ENCODE measurements around the gene KCTD17. TPM values are rescaled to one million over a fixed set of nuclear protein-coding genes. Genes with fewer than 3 reads are reported as not detected.

KCTD17 gene
- total and polyA plus RNA-seq, 10 donors, result 10.7 to 27.5 (median 17.3) TPM

GRCh38 chr22:37080838-37081237 is 29.3 kb downstream of the KCTD17 start:
- TF ChIP-seq CTCF (IDR thresholded peaks at IDR 0.05 in 8 of 11, conservative IDR thresholded peaks at IDR 0.05 in 3 of 11) (no peak), POLR2AphosphoS5 (IDR thresholded peaks at IDR 0.05) (no peak)
- no peak for DNase-seq
- Histone ChIP-seq H3K9me3 (no peaks in the 10 kb centered on the region), H3K4me1 (peaks cover 11 to 28% (median 23%) of the 10 kb centered on the region in 6 donors), H3K4me3 (no peak overlapping the region), H3K27me3 (replicated peaks in 1 of 7) (peaks cover 0 to 43% (median 0%) of the 10 kb centered on the region in 7 donors), H3K27ac (no peak overlapping the region), H3K36me3 (no peaks in the 10 kb centered on the region)
- intact Hi-C loops (cut with DNase I; ENCODE audit: low total_unique reads), result no loop called here
- WGBS, 5 donors, result 88 to 96% (median 93%) methylated on average over 11 to 12 of the region's 12 CpGs

- H3K4me1 ChIP-seq, result peaks cover 11 to 28% (median 23%) of the 10 kb centered on the region in 6 donors
- no peak for DNase-seq
- no peak overlapping the region for H3K4me3 ChIP-seq
- intact Hi-C loops (cut with DNase I; ENCODE audit: low total_unique reads), result no loop called here
- H3K36me3 ChIP-seq, result no peaks in the 10 kb centered on the region
- H3K27ac ChIP-seq, result no peak overlapping the region
- TF ChIP-seq CTCF (IDR thresholded peaks at IDR 0.05 in 8 of 11, conservative IDR thresholded peaks at IDR 0.05 in 3 of 11), result no peak
- TF ChIP-seq POLR2AphosphoS5 (IDR thresholded peaks at IDR 0.05), result no peak
- no peak for TF ChIP-seq POLR2A (IDR thresholded peaks at IDR 0.05)
- H3K27me3 ChIP-seq (replicated peaks in 1 of 7), result peaks cover 0 to 43% (median 0%) of the 10 kb centered on the region in 7 donors
- WGBS, 5 donors, result 73 to 95% (median 85%) methylated on average over 9 to 10 of the region's 10 CpGs
- no peaks in the 10 kb centered on the region for H3K9me3 ChIP-seq
Observed at GRCh38 chr22:37082251-37082873, 30.8 kb downstream of the KCTD17 start.

GRCh38 chr22:37083914-37084313 is 32.4 kb downstream of the KCTD17 start:
- Histone ChIP-seq H3K27ac (no peak overlapping the region), H3K4me1 (peaks cover 6 to 17% (median 14%) of the 10 kb centered on the region in 6 donors), H3K9me3 (no peaks in the 10 kb centered on the region), H3K27me3 (replicated peaks in 1 of 7) (peaks cover 0 to 52% (median 4%) of the 10 kb centered on the region in 7 donors), H3K36me3 (no peaks in the 10 kb centered on the region), H3K4me3 (no peak overlapping the region)
- TF ChIP-seq CTCF (IDR thresholded peaks at IDR 0.05 in 8 of 11, conservative IDR thresholded peaks at IDR 0.05 in 3 of 11) (no peak), POLR2A (IDR thresholded peaks at IDR 0.05) (no peak), POLR2AphosphoS5 (IDR thresholded peaks at IDR 0.05) (no peak)
- WGBS, 5 donors, result 66 to 87% (median 72%) methylated on average over 6 of the region's 6 CpGs
- intact Hi-C loops (cut with DNase I; ENCODE audit: low total_unique reads), result no loop called here
- DNase-seq, result no peak

GRCh38 chr22:37084385-37084784 is 32.8 kb downstream of the KCTD17 start:
- Histone ChIP-seq H3K27me3 (replicated peaks in 1 of 7) (peaks cover 0 to 56% (median 4%) of the 10 kb centered on the region in 7 donors), H3K27ac (no peak overlapping the region), H3K36me3 (no peaks in the 10 kb centered on the region), H3K4me1 (peaks cover 6 to 13% (median 10%) of the 10 kb centered on the region in 6 donors), H3K9me3 (no peaks in the 10 kb centered on the region), H3K4me3 (no peak overlapping the region)
- 74 to 92% (median 86%) methylated on average over 8 to 10 of the region's 10 CpGs for WGBS, 5 donors
- intact Hi-C loops (cut with DNase I; ENCODE audit: low total_unique reads), result no loop called here
- no peak for DNase-seq
- TF ChIP-seq POLR2A (IDR thresholded peaks at IDR 0.05), result no peak
- TF ChIP-seq POLR2AphosphoS5 (IDR thresholded peaks at IDR 0.05), result no peak
- no peak for TF ChIP-seq CTCF (IDR thresholded peaks at IDR 0.05 in 8 of 11, conservative IDR thresholded peaks at IDR 0.05 in 3 of 11)
